HG02852 (cell line): ENCODE measurements around the gene PGS1.

Experiments used
- ATAC-seq: cut with Tn5 transposase; IDR thresholded peaks from one replicate; pipeline ENCODE4 v1.9.1; 2021; ENCODE audit warnings: mild to moderate bottlenecking, moderate library complexity; ENCODE audit not compliant: unreplicated experiment

Gene PGS1

DNA sequence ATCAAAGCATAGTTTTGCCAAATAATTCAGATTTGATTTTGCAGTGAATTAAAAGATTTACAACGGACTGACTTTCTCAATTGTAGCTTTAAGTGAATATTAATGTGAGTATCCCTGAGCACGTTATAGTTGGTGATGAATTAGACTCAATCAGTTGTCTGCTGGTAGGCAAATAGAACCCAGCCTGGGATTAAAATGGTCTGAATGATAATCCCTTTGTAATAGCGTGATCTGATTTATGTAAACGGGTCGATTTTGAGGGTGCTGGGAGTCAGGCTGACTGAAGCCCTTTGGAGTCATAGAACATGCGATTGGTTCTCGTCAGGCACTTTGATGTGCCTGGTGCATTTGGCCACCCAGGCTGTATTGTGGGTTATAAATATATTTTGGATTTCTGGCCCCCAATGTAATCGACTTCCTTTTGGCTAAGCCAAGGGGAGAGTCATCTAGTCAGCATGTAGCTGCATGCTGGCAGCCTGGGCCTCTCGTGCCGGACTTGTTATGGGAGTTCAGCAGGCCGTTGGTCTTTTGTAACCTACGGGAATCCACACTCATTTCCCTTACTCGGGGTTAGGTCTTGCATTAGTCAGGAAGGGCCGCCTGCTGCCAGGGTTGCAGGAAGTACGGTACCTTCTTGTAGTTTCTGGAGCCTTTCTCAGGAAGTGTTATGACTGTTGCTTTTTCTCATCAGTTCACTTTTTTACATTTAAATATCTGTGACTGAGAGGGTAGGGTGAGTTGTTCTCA, 5.4 kb downstream of the PGS1 start:
- ATAC-seq = no peak

GRCh38 chr17:78384479-78385175, 6.2 kb downstream of the PGS1 start:
- ATAC-seq = no peak

DNA sequence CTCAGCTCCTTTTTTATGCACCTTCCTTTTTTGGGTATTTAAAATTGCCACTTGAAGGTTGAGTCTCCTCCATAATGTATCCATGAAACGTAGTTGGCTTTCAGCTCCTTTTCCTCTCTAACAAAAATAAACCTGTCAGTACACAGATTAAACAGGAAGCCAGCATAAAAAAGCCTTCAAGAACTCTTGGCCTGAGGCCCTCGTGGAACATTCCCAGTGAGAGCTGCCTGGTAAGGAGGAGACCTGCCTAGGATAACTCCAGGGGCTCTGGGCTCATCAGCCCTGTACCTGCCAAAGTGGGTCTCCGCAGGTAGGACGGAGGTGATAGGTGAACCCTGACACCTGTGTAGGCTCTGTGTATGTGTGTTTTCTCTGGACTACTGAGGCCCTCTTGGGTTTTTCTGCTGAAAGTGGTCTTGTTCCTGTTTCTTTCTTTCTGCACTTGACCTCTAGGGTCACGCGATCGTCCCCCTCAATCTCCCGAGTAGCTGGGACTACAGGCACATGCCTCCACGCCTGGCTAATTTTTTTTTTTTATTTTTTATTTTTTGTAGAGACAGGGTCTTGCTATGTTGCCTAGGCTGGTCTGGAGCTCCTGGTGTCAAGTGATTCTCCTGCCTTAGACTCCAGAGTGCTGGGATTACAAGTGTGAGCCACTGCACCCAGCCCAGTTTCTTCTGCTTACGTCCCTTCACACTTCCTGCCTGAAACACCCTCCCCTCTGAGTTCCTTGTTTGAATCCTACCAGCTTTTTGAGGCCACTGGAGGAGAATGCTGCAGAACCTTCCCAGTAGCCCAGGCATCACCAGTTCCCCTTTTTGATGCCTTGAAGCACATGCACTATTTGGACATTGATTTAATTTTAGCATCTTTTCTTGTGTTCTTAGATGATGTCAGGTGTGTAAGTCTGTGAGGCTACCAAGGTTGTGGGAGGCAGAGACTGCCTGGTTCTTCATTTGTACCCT, 9.8 kb downstream of the PGS1 start:
- no peak for ATAC-seq

DNA sequence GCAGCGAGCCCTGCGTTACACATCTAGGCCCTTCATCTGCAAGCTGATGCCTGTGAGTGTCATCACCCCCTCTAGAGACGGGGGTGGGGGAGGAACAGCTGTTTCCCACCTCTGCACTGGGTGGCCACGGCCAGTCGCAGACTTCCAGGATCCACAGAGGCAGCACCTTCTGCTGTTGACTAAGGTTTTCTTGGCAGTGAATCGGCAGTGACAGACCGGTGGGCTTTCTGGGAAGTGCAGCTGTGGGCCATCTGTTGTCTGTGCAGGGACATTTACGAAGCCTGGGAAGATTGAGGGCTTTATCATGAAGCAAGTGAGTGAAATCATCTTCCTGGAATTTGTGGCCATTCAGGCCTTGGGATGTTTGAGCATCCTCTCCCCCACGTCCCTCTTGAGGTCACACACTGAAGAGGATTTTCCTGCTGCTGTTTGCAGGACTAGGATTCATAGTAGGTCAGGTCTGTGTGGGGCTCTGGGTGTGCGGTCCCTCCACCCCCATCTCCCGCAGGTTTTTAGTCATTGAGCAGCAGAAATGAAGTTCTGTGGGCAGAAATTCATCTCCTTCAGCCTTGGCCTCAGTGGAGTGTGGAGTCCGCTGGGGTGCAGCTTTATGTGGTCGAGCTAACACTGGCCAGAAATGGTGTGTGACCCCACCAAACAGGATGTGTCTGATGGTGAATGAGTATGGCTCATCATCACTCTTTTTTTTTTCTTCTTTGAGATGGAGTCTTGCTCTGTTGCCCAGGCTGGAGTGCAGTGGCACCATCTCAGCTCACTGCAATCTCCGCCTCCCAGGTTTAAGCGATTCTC, 12.0 kb downstream of the PGS1 start:
- ATAC-seq = no peak

- ATAC-seq = no peak
Observed at GRCh38 chr17:78391051-78391431, 12.6 kb downstream of the PGS1 start.

DNA sequence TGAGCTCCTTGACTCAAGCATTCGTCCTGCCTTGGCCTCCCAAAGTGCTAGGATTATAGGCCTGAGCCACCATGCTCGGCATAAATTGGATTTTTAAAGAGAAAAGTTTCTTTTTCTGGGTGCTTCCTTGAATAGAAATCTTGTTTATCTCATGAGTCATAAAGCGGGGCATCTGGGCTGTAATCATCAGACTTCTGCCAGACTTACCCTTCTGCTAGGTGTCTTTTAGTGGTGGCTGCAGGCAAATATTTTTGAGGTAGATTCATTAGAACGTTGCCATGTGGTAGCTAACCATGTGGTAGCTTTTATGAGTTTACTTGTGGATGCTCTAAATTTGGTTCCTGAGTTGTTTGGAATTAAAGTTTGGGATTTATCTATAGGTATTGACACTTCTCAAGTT, 13.4 kb downstream of the PGS1 start:
- ATAC-seq = no peak

GRCh38 chr17:78392295-78392694, 13.8 kb downstream of the PGS1 start:
- no peak for ATAC-seq

GRCh38 chr17:78393575-78393974, 15.1 kb downstream of the PGS1 start:
- ATAC-seq = no peak

- ATAC-seq = no peak
Observed at GRCh38 chr17:78394209-78394608, 15.8 kb downstream of the PGS1 start.

DNA sequence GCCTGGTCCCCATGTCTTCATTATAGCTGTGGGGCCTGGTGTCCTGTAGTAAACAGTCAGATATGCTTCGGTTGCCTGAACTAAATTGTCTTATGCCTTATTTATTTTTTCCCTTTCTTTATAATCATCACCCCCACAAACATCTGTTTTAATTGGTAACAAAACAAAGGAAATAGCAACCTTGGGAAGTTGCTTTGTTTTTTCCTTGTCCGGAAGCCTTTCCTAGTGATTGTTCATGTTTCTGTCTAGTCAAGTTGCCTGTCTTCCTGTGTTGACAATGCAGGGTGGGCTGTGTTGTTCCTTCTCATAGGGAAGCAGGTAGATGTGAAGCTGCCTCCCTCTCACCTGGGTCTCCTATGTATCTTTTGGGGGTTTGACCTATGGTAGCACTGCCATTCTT, 16.7 kb downstream of the PGS1 start:
- no peak for ATAC-seq

DNA sequence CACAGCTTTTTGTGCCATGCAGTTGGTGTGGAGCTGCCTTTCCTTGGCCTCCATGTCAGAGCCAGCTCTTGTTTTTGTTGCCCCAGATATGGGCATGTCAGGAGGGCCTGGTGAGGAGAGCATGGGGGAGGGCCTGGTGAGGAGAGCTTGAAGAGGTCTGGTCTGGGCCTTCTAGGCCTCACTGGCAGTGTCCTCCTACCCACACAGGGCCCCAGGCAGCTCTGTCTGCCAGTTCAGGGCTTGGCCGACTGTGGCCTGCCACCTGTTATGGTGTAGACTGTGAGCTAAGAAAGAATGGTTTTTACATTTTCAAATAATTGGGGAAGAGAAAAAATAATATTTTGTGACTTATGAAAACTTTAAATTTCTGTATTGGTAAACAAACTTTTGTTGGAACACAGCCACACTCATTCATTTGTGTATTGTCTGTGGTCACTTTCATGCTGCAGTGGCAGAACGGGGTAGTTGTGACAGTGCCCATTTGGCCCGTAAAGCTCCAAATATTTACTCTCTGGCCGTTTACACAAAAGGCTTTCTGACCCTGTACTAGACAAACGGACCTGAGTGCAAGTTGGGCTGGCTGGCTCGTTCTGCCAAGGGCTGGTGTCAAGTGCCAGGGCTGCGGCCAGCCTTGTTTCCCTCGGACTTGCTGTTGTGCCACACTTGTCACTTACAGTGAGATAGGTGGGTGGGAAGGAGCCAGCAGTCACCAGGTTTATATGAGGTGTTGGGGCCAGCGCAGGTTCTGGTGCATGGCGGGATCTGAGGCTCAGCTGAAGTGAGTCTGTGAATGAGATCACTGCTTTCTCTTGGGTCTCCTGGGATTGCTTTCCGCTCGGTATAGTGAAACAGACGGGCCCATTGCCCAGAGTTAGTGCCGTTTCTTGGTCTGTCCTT, 18.2 kb downstream of the PGS1 start:
- ATAC-seq = no peak

GRCh38 chr17:78397681-78398101, 19.2 kb downstream of the PGS1 start:
- ATAC-seq = no peak

- no peak for ATAC-seq
Observed at GRCh38 chr17:78398390-78398789, 19.9 kb downstream of the PGS1 start.

DNA sequence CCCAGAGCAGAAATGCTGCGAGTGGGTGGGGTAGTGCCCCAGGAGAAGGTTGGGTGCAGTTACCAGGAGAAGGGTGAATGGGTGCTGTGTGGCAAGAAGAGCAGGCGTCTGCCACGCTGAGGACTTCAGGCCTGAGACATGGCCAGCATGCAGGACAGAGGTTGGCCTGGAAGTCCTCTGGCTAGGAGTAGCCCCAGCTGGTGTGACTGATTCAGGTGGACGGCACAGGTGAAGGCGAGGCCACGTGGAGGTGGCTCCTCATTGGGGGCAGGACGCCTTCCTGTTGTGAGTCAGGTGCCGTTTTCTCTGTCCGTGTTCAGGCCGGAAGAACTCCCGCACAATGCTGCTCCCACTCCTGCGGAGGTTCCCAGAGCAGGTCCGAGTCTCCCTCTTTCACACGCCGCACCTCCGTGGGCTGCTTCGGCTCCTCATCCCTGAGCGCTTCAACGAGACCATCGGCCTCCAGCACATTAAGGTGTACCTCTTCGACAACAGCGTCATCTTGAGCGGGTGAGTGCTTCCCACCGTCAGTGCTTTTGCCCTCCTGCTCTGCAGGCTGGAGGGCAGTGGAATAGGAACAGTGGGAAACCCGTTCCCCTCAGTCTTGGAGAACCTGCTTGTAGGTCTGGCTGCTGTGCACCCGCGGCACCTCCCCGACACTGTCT, 20.7 kb downstream of the PGS1 start:
- ATAC-seq = no peak

GRCh38 chr17:78399693-78400144, 21.3 kb downstream of the PGS1 start:
- no peak for ATAC-seq

DNA sequence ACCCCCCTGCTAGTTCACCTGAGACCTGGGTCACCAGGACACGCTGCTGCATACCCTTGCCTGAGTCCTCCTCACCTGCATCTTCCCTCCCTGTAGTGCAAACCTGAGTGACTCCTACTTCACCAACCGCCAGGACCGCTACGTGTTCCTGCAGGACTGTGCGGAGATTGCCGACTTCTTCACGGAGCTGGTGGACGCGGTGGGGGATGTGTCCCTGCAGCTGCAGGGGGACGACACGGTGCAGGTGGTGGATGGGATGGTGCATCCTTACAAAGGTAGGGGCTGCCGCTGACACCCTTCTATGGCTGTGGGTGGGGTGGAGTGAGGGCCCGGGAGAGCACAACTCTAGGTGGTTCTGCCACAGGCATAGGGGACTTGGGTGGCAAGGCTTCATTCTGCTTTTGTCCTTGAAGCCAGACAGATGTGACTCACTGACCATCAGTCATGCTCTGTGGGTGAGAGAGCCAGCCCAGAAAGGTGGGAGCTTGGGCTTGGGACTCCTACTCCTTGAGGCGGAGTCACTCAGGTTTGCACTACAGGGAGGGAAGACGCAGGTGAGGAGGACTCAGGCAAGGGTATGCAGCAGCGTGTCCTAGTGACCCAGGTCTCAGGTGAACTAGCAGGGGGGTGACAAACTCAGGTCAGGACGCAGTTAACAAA, 22.3 kb downstream of the PGS1 start:
- no peak for ATAC-seq

- ATAC-seq = no peak
Observed at GRCh38 chr17:78401246-78401645, 22.8 kb downstream of the PGS1 start.

- ATAC-seq = no peak
Observed at GRCh38 chr17:78401891-78402290, 23.4 kb downstream of the PGS1 start.
